Choroid plexus epithelial cell (primary cell): ENCODE results near the gene TMEM145.

Experiments
- DNase-seq: peaks from one replicate; pipeline ENCODE4 v3.0.0-alpha.2; 2010; ENCODE audit warnings: low read depth
- H3K4me3 ChIP-seq: 2 replicates; pipeline ENCODE4 v1.5.1; 2011; ENCODE audit warnings: low read depth, mild to moderate bottlenecking, control low read depth, low read length, moderate library complexity
- CTCF ChIP-seq: conservative IDR thresholded peaks from 2 replicates; pipeline ENCODE4 v1.5.1; 2011; ENCODE audit warnings: low read depth, mild to moderate bottlenecking, control low read depth, inconsistent platforms, low read length, moderate library complexity

The TMEM145 gene

GRCh38 chr19:42348211-42348610, 35.1 kb downstream of the TMEM145 start:
- no peak for TF ChIP-seq CTCF
- DNase-seq = no peak
- no peak overlapping the region for H3K4me3 ChIP-seq

- TF ChIP-seq CTCF = no peak
- no peak for DNase-seq
- no peak overlapping the region for H3K4me3 ChIP-seq
Measured at GRCh38 chr19:42349378-42350107, 36.4 kb downstream of the TMEM145 start.

- no peak for TF ChIP-seq CTCF
- no peak for DNase-seq
- H3K4me3 ChIP-seq = no peak overlapping the region
Measured at GRCh38 chr19:42350417-42350816, 37.3 kb downstream of the TMEM145 start.

- DNase-seq = no peak
- H3K4me3 ChIP-seq = no peak overlapping the region
- no peak for TF ChIP-seq CTCF
Measured at GRCh38 chr19:42351079-42351735, 38.1 kb downstream of the TMEM145 start.

GRCh38 chr19:42352301-42353259, 39.5 kb downstream of the TMEM145 start:
- no peak for TF ChIP-seq CTCF
- peak; percentile 20 for DNase-seq
- no peak overlapping the region for H3K4me3 ChIP-seq

GRCh38 chr19:42353341-42354015, 40.4 kb downstream of the TMEM145 start:
- DNase-seq = no peak
- H3K4me3 ChIP-seq = no peak overlapping the region
- no peak for TF ChIP-seq CTCF
